Measurements from ENCODE around the gene C1orf141. TPM values are rescaled to one million over a fixed set of nuclear protein-coding genes. Genes with fewer than 3 reads are reported as not detected.
"Not testable (repeated sequence)": the region's sequence is repeated elsewhere in the genome, so short reads cannot be mapped to it uniquely, and the experiment has no call there.

Gene C1orf141
- total and polyA plus RNA-seq, 8 donors = 0.14 TPM; not detected in 7

- intact Hi-C loops (cut with DNase I) = loop anchor here in 2 of 3 donors (5.0 to 10.0 kb wide), 4 partner anchors 152 to 384 kb away; no protein-coding TSS in a partner anchor
- Histone ChIP-seq H3K36me3 (no peaks in the 10 kb centered on the region), H3K27ac (no peak overlapping the region), H3K4me1 (peaks cover 0 to 6% (median 0%) of the 10 kb centered on the region in 3 donors), H3K4me3 (no peak overlapping the region), H3K9me3 (no peaks in the 10 kb centered on the region), H3K27me3 (no peaks in the 10 kb centered on the region)
- FAIRE-seq (no peak), ATAC-seq (peak; percentile 98 to 100 (median 100)), DNase-seq (peak in 5 of 6 donors; percentile 58 to 79 (median 65))
- WGBS, 2 donors = 11 to 14% methylated on average over 9 of the region's 9 CpGs
- TF ChIP-seq CTCF (IDR thresholded peaks at IDR 0.05) = peak; percentile 33 to 85 (median 69)
These were observed 14.5 kb upstream of the C1orf141 start for GRCh38 chr1:67149179-67149770.

GRCh38 chr1:67148516-67149178, 13.9 kb upstream of the C1orf141 start:
- intact Hi-C loops (cut with DNase I) = loop anchor here in 2 of 3 donors (5.0 to 10.0 kb wide), 4 partner anchors 151 to 384 kb away; no protein-coding TSS in a partner anchor
- Histone ChIP-seq H3K4me1 (peaks cover 0 to 6% (median 0%) of the 10 kb centered on the region in 3 donors), H3K27me3 (no peaks in the 10 kb centered on the region), H3K27ac (no peak overlapping the region), H3K36me3 (no peaks in the 10 kb centered on the region), H3K9me3 (no peaks in the 10 kb centered on the region), H3K4me3 (no peak overlapping the region)
- no peak for TF ChIP-seq CTCF (IDR thresholded peaks at IDR 0.05)
- DNase-seq (no peak), FAIRE-seq (no peak), ATAC-seq (peak; percentile 39 to 58 (median 56))
- WGBS, 2 donors = 25 to 28% methylated on average over 6 of the region's 6 CpGs

- not testable (repeated sequence) for H3K27ac ChIP-seq, H3K36me3 ChIP-seq, ATAC-seq, H3K27me3 ChIP-seq, H3K4me1 ChIP-seq, H3K4me3 ChIP-seq, H3K9me3 ChIP-seq, FAIRE-seq, DNase-seq
- intact Hi-C loops (cut with DNase I) = loop anchor here in 2 of 3 donors (5.0 to 10.0 kb wide), 4 partner anchors 151 to 383 kb away; no protein-coding TSS in a partner anchor
- WGBS, 2 donors = 87 to 93% methylated on average over 20 of the region's 20 CpGs
These were observed 13.2 kb upstream of the C1orf141 start for GRCh38 chr1:67147973-67148372.

GRCh38 chr1:67146539-67146938, 11.8 kb upstream of the C1orf141 start:
- no peaks in the 10 kb centered on the region for H3K36me3 ChIP-seq
- no peak overlapping the region for H3K27ac ChIP-seq

More at GRCh38 chr1:67146539-67146938, 11.8 kb upstream of the C1orf141 start:
- intact Hi-C loops (cut with DNase I) = loop anchor here in 2 of 3 donors (5.0 to 10.0 kb wide), 4 partner anchors 149 to 382 kb away; no protein-coding TSS in a partner anchor
- no peak for DNase-seq
- no peak for TF ChIP-seq CTCF (IDR thresholded peaks at IDR 0.05)
- Histone ChIP-seq H3K4me1 (peaks cover 0 to 6% (median 0%) of the 10 kb centered on the region in 3 donors), H3K27me3 (no peaks in the 10 kb centered on the region), H3K4me3 (no peak overlapping the region), H3K9me3 (no peaks in the 10 kb centered on the region)
- no peak for FAIRE-seq
- WGBS, 2 donors = 91 to 94% methylated on average over 3 of the region's 3 CpGs
- ATAC-seq = no peak

All from pancreas (tissue), 10 donors.